ENCODE data around the gene RUFY3. TPM values are rescaled to one million over a fixed set of nuclear protein-coding genes. Genes with fewer than 3 reads are reported as not detected.

Gene RUFY3
- total RNA-seq, 6 experiments from 2014 or later = 24.1 to 58.3 (median 30.3) TPM

DNA sequence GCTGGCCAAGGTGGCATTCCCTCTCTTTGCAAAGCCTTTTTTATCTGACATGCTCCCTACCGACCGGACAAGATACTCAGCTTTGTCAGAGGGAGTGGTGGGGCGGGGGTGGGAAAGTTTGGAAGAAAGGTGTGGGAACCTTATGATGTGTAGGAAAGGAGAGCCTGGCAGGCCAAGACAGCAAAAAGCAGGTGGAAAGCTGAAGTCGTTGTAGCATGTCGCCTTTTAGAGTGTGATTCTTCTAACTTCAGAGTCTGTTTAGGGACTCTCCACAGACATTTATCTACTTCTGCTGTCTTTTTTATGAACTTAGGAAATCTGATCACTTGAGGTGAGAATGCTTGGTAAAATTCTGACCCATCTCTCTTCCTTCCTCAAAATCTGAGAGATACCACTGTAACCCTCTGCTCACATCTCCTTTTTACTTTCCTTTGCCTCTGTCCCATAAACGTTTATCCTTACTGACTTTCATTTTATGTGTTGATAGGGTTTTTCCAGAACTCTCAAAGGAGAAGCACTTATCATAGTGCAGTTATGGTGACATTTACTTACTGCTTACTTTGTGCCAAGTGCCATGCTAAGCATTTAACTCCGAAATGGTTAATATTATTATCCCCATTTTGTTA is 8.2 kb upstream of the RUFY3 start:
- H3K27me3 ChIP-seq = no peaks in the 10 kb centered on the region
- peak overlapping the region; percentile 44 to 62 (median 54) for H3K27ac ChIP-seq
- intact Hi-C loops (cut with DNase I) = no loop called here
- WGBS (ENCODE audit: insufficient coverage, low coverage, low lambda C conversion rate, missing lambda C conversion rate) = 20% methylated on average over 6 of the region's 7 CpGs
- DNase-seq (no peak), ATAC-seq (peak; percentile 9 to 33 (median 20))
- no peaks in the 10 kb centered on the region for H3K9me3 ChIP-seq
- peaks cover 2 to 50% (median 16%) of the 10 kb centered on the region in 4 donors for H3K4me1 ChIP-seq
- no peaks in the 10 kb centered on the region for H3K36me3 ChIP-seq
- TF ChIP-seq POLR2A (IDR thresholded peaks at IDR 0.05) = no peak
- TF ChIP-seq, protein P1, sequence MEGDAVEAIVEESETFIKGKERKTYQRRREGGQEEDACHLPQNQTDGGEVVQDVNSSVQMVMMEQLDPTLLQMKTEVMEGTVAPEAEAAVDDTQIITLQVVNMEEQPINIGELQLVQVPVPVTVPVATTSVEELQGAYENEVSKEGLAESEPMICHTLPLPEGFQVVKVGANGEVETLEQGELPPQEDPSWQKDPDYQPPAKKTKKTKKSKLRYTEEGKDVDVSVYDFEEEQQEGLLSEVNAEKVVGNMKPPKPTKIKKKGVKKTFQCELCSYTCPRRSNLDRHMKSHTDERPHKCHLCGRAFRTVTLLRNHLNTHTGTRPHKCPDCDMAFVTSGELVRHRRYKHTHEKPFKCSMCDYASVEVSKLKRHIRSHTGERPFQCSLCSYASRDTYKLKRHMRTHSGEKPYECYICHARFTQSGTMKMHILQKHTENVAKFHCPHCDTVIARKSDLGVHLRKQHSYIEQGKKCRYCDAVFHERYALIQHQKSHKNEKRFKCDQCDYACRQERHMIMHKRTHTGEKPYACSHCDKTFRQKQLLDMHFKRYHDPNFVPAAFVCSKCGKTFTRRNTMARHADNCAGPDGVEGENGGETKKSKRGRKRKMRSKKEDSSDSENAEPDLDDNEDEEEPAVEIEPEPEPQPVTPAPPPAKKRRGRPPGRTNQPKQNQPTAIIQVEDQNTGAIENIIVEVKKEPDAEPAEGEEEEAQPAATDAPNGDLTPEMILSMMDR (IDR thresholded peaks at IDR 0.05) = no peak
- H3K4me3 ChIP-seq = peak overlapping the region in 1 of 3 donors; percentile 3

DNA sequence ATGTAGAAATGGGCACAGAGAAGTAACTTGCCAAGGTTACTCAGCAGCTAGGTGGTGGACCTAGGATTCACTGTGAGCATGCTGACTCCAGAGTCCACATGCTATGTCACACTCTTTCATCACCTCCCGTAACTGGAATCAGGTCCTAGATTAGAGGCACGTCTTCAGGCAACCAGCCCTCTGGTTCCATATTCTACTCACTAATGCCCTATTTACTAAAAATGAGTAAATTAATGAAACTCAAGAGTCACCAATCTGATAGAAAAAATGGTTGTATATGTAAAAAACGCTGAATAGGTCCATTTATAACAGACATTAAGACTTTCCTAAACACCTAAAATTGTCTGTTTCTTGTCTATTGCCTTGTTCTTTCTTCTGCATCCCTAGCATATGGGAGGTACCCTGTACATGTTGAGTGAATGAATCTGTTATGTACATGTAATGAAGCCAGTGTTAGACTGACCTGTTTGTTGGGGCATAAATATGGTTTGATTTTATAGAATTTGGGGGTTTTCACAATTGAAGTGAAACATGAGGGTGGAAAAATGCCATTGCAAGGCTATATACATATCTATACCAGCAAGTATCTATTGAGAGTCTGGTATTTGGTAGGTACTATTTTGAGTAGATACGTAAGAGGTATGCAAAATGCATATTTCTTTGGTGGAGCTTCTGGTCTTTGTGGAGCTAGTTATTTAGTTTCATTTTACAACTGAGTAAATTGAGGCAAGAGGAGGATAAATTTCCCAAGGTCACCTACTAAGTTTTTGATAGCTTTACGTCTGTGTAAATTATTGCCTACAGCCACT is 7.5 kb upstream of the RUFY3 start:
- peak overlapping the region; percentile 44 to 62 (median 54) for H3K27ac ChIP-seq
- peak overlapping the region in 1 of 3 donors; percentile 3 for H3K4me3 ChIP-seq

DNA sequence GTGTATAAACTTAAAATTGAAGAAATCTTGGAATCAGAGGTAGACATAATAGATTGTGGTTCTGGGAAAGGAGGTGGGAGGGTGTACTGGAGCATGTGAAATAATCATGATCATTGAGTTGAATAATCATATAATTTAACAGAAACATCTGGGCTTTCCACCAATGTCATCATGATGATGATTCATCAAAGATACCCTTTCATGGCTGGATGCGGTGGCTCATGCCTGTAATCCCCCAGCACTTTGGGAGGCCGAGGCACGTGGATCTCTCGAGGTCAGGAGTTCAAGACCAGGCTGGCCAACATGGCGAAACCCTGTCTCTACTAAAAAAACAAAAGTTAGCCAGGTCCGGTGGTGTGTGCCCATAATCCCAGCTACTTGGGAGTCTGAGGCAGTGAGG is 6.7 kb upstream of the RUFY3 start:
- Histone ChIP-seq H3K4me3 (no peak overlapping the region), H3K27ac (peak overlapping the region in 1 of 3 donors; percentile 62), H3K36me3 (no peaks in the 10 kb centered on the region), H3K9me3 (no peaks in the 10 kb centered on the region), H3K4me1 (peaks cover 2 to 45% (median 10%) of the 10 kb centered on the region in 4 donors), H3K27me3 (no peaks in the 10 kb centered on the region)
- peak in 1 of 4 donors; percentile 32 for ATAC-seq
- intact Hi-C loops (cut with DNase I) = no loop called here
- peak in 1 of 3 donors; percentile 37 for DNase-seq
- no peak for TF ChIP-seq POLR2A (IDR thresholded peaks at IDR 0.05)
- TF ChIP-seq, protein P1 (IDR thresholded peaks at IDR 0.05) = no peak
- WGBS (ENCODE audit: insufficient coverage, low coverage, low lambda C conversion rate, missing lambda C conversion rate) = 43% methylated on average over 3 of the region's 6 CpGs

More for the DNA sequence above, 7.5 kb upstream of the RUFY3 start:
- intact Hi-C loops (cut with DNase I) = no loop called here
- no peaks in the 10 kb centered on the region for H3K27me3 ChIP-seq
- peaks cover 2 to 48% (median 14%) of the 10 kb centered on the region in 4 donors for H3K4me1 ChIP-seq
- H3K9me3 ChIP-seq = no peaks in the 10 kb centered on the region
- TF ChIP-seq, protein P1 (IDR thresholded peaks at IDR 0.05) = peak in 1 of 4 donors; percentile 7
- TF ChIP-seq POLR2A (IDR thresholded peaks at IDR 0.05) = no peak
- DNase-seq (peak; percentile 29 to 80 (median 61)), ATAC-seq (peak; percentile 88 to 98 (median 92))
- H3K36me3 ChIP-seq = no peaks in the 10 kb centered on the region
- 53% methylated on average over 5 of the region's 5 CpGs for WGBS (ENCODE audit: insufficient coverage, low coverage, low lambda C conversion rate, missing lambda C conversion rate)

DNA sequence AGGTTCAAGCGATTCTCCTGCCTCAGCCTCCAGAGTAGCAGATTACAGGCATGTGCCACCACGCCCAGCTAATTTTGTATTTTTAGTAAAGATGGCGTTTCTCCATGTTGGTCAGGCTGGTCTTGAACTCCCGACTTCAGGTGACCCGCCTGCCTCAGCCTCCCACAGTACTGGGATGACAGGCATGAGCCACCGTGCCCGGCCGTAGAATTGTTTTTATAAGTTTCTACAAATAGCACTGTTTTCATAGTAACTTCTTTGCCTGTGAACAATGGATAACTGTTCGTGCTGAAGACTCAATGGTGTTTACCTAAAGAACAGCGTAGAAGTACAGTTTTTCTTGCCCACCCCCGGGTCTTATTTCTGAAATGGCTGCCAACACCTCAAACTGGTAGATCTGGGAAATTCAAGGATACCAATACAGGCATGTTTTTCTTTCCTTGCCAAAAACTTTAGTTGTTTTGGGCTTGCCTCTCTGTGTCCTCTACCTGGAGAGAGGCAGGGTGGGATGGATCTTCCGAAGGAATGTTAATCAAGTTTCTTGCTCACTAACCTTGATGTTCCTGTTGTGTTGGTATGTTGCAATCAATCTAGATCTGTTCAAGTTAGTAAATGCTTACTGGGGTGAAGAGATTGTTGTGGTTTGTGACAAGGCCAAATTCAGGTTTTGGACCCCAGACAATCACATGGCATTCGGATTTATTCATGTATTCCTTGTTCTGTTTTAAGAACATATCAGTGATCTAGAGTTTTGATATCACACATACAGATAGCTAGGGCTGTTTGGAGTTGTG is 2.8 kb upstream of the RUFY3 start:
- DNase-seq (no peak), ATAC-seq (peak in 1 of 4 donors; percentile 23)
- Histone ChIP-seq H3K27ac (no peak overlapping the region), H3K4me3 (no peak overlapping the region), H3K9me3 (no peaks in the 10 kb centered on the region), H3K27me3 (no peaks in the 10 kb centered on the region), H3K4me1 (peaks cover 0 to 14% (median under 1%) of the 10 kb centered on the region in 4 donors), H3K36me3 (no peaks in the 10 kb centered on the region)
- 86% methylated on average over 13 of the region's 13 CpGs for WGBS (ENCODE audit: insufficient coverage, low coverage, low lambda C conversion rate, missing lambda C conversion rate)
- TF ChIP-seq, protein P1 (IDR thresholded peaks at IDR 0.05) = no peak
- no peak for TF ChIP-seq POLR2A (IDR thresholded peaks at IDR 0.05)
- intact Hi-C loops (cut with DNase I) = no loop called here
